Thymus (tissue), 11 donors: ENCODE results near the gene SMIM14. TPM values are rescaled to one million over a fixed set of nuclear protein-coding genes. Genes with fewer than 3 reads are reported as not detected.
"Not testable (repeated sequence)": the region's sequence is repeated elsewhere in the genome, so short reads cannot be mapped to it uniquely, and the experiment has no call there.

Experiments used
- DNase-seq, 9 donors: peaks; one replicate each; pipeline ENCODE4 v3.0.0-alpha.2; 2013; ENCODE audit warnings: low spot score in 9 of 9, low read depth in 6 of 9, missing footprints in 1 of 9
- H3K27ac ChIP-seq, 2 donors: one replicate each; pipeline ENCODE4 v1.5.1; 2013; ENCODE audit warnings: control low read depth in 1 of 2, low read depth in 1 of 2, low read length in 1 of 2, mild to moderate bottlenecking in 1 of 2, moderate library complexity in 1 of 2
- H3K27me3 ChIP-seq, 2 donors: one replicate each; pipeline ENCODE4 v1.5.1; 2013; ENCODE audit warnings: low read length in 1 of 2; ENCODE audit not compliant: control insufficient read depth in 2 of 2, insufficient read depth in 1 of 2
- H3K36me3 ChIP-seq, 2 donors: one replicate each; pipeline ENCODE4 v1.5.1; 2013; ENCODE audit warnings: low read length in 1 of 2, mild to moderate bottlenecking in 1 of 2, moderate library complexity in 1 of 2; ENCODE audit not compliant: control insufficient read depth in 2 of 2, insufficient read depth in 2 of 2
- H3K4me1 ChIP-seq, 2 donors: one replicate each; pipeline ENCODE4 v1.5.1; 2013; ENCODE audit warnings: low read length in 2 of 2; ENCODE audit not compliant: control insufficient read depth in 2 of 2, insufficient read depth in 2 of 2
- H3K4me3 ChIP-seq, 2 donors: one replicate each; pipeline ENCODE4 v1.5.1; 2013; ENCODE audit warnings: low read length in 2 of 2, control low read depth in 1 of 2, mild to moderate bottlenecking in 1 of 2
- H3K9me3 ChIP-seq, 2 donors: one replicate each; pipeline ENCODE4 v1.5.1; 2013; ENCODE audit warnings: low read length in 1 of 2, mild to moderate bottlenecking in 1 of 2; ENCODE audit not compliant: control insufficient read depth in 2 of 2, insufficient read depth in 1 of 2
- WGBS: extraction: QIAGEN DNeasy Blood & Tissue Kit; methylation state at CpG from one replicate; pipeline ENCODE4 v1.1.7; 2013; 5-methylcytosine and 5-hydroxymethylcytosine counted together
- polyA plus RNA-seq: library from polyadenylated mRNA; stranded (reverse); fragments of 200-250 nt; gene quantifications from one replicate; pipeline ENCODE4 v1.2.3, GENCODE V29; 2013
- total RNA-seq: library from RNA; stranded (reverse); fragments of 120-200 nt; gene quantifications from one replicate; pipeline ENCODE4 v1.2.4, GENCODE V29; 2013
- donor health status: healthy.

SMIM14 gene
- total and polyA plus RNA-seq, 2 donors, result 13.0 to 42.0 TPM

DNA sequence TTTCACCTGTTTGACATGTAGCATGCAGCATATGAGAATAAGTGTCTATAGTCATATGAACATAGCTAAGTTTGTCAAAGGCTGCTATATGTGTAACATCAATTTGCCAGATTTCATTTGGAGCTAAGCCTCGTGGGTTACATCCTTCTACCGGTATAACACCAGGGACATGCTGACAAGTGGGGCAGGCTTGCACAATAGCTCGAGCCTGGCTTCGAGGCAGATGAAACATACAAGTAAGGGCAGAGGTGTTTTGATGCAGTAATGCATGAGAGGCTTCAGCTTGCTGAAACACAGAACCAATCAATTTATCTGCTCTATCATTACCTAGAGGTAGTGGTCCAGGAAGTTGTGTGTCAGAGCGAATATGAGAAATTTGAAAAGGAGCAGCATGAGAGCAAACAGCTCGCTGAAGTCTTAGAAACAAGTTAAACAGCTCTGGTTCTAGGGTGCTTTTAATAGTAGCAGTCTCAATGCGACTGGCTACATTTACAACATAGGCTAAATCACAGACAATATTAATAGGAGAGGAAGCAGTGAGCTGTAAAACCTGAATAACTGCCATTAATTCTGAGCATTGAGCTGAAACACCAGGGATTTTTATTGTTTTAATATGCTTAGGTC is 96.6 kb downstream of the SMIM14 start:
- 89% methylated on average over 7 of the region's 7 CpGs for WGBS

DNA sequence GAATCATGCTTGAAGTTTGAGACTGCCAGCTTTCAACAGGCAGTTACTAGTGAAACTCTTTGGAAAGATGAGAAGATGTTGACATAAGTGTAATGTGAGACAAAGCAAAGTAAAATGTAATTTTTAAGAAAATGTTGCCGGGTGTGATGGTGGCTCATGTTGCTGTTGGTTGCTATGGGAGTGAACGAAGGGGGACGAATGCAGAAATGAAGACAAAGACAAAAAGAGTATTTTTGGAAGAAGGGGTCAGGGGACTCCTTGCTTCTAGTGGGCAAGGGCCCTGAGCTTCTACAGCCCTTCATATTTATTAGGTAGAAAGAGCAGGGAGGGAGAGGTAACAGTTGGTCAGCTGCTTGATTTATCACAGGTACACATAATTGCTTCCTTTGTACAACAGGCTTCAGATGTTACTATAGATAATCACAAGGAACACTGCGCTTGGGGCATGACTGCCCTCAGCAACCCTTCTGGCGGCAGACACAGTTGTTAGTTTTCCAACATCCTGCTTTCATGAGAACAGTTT is 99.5 kb downstream of the SMIM14 start:
- Histone ChIP-seq H3K36me3 (no peaks in the 10 kb centered on the region), H3K4me1 (no peaks in the 10 kb centered on the region), H3K27me3 (no peaks in the 10 kb centered on the region), H3K9me3 (no peaks in the 10 kb centered on the region), H3K27ac (no peak overlapping the region), H3K4me3 (no peak overlapping the region)
- no peak for DNase-seq
- 97% methylated on average over 5 of the region's 5 CpGs for WGBS

More for the DNA sequence above, 96.6 kb downstream of the SMIM14 start:
- DNase-seq, result no peak
- Histone ChIP-seq H3K27me3 (no peaks in the 10 kb centered on the region), H3K27ac (no peak overlapping the region), H3K36me3 (no peaks in the 10 kb centered on the region), H3K9me3 (no peaks in the 10 kb centered on the region), H3K4me1 (no peaks in the 10 kb centered on the region), H3K4me3 (no peak overlapping the region)

DNA sequence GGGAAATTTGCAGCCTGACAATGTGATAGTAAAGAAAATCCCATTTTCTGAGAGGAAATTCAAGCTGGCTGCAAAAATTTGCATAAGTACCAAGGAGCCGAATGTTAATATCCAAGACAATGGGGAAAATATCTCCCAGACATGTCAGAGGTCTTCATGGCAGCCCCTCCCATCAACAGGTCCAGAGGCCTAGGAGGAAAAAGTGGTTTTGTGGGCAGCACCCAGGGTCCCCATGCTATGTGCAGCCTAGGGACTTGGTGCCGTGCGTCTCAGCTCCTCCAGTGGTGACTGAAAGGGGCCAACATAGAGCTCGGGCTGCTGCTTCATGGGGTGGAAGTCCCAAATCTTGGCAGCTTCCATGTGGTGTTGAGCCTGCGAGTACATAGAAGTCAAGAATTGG is 105.1 kb downstream of the SMIM14 start:
- WGBS, result 98% methylated on average over 5 of the region's 5 CpGs
- Histone ChIP-seq H3K9me3 (peaks cover 0 to 14% of the 10 kb centered on the region in 2 donors), H3K36me3 (no peaks in the 10 kb centered on the region), H3K27ac (no peak overlapping the region), H3K27me3 (no peaks in the 10 kb centered on the region), H3K4me3 (no peak overlapping the region), H3K4me1 (no peaks in the 10 kb centered on the region)
- no peak for DNase-seq

DNA sequence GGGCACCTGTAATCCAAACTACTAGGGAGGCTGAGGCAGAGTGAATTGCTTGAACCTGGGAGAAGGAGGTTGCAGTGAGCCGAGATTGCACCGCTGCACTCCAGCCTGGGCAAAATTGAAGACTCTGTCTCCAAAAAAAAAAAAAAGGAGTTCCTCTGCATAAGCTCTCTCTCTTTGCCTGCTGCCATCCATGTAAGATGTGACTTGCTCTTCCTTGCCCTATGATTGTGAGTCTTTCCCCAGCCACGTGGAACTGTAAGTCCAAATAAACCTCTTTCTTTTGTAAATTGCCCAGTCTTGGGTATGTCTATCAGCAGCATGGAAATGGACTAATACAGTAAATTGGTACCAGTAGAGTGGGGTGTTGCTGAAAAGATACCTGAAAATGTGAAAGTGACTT is 106.4 kb downstream of the SMIM14 start:
- not testable (repeated sequence) for H3K4me3 ChIP-seq, DNase-seq, H3K27ac ChIP-seq, H3K27me3 ChIP-seq, H3K36me3 ChIP-seq, H3K4me1 ChIP-seq
- H3K9me3 ChIP-seq, result peaks cover 0 to 16% of the 10 kb centered on the region in 2 donors
- 96% methylated on average over 3 of the region's 3 CpGs for WGBS

DNA sequence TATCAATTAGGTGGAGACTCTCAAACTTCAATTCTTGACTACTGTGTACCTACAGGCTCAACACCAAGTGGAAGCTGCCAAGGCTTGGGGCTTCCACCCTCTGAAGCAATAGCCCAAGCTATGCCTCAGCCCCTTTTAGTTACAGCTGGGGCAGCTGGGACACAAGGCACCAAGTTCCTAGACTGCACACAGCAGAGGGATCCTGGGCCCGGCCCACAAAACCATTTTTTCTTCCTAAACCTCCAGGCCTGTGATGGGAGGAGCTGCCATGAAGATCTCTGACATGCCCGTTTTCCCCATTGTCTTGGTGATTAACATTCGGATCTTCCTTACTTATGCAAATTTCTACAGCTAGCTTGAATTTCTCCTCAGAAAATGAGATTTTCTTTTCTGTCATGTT is 108.0 kb downstream of the SMIM14 start:
- Histone ChIP-seq H3K27me3 (peaks cover 0 to 9% of the 10 kb centered on the region in 2 donors), H3K27ac (no peak overlapping the region), H3K4me3 (no peak overlapping the region), H3K4me1 (peaks cover 0 to 11% of the 10 kb centered on the region in 2 donors), H3K9me3 (peaks cover 0 to 16% of the 10 kb centered on the region in 2 donors), H3K36me3 (no peaks in the 10 kb centered on the region)
- WGBS, result 97% methylated on average over 3 of the region's 3 CpGs
- no peak for DNase-seq

DNA sequence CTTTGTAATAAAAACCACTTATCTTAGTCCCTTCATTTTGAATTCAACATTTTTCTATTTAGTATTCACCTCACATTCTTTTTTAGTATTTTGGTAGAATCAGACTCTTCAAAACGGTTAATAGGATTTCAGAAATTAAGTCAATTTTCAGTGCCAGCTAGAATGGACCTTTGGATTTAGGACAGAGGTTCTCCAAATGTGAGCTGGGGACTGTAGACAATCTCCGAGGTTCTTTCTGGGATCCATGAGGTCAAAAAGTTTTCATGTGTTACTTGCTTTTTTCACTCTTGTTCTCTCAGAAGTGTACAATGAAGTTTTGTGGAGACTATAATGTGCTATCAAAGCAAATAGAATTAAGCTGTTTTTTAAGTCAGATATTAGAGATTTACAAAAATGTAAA is 109.1 kb downstream of the SMIM14 start:
- peaks cover 0 to 9% of the 10 kb centered on the region in 2 donors for H3K27me3 ChIP-seq
- 97% methylated on average over 2 of the region's 2 CpGs for WGBS
- H3K9me3 ChIP-seq, result peaks cover 0 to 16% of the 10 kb centered on the region in 2 donors
- no peak for DNase-seq
- no peaks in the 10 kb centered on the region for H3K36me3 ChIP-seq
- H3K27ac ChIP-seq, result no peak overlapping the region
- H3K4me1 ChIP-seq, result peaks cover 0 to 11% of the 10 kb centered on the region in 2 donors
- no peak overlapping the region for H3K4me3 ChIP-seq

DNA sequence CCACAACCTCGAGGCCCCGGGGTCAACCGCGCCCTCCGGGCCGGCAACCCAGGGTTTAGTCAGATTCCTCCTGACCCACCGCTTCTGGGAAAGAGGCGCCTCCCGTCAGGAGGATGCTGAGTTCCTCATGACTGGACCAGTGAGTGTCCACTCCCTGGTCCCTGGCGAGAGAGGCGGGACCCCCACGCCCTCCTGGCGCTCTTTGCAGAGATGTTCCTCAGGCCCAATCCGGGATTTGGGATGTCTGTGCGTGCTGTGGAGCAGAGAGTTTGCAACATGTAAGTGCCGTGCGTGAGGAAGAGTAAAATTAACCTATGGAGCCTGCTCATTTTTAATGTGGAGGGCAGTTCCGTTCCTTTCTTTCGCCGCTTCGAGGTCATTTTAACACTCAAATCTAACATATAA is 110.6 kb downstream of the SMIM14 start:
- peak in 2 of 9 donors; percentile 2 to 10 for DNase-seq
- H3K36me3 ChIP-seq, result no peaks in the 10 kb centered on the region
- peak overlapping the region; percentile 55 to 69 for H3K27ac ChIP-seq
- peak overlapping the region; percentile 64 to 95 for H3K4me3 ChIP-seq
- H3K9me3 ChIP-seq, result peaks cover 0 to 16% of the 10 kb centered on the region in 2 donors
- H3K4me1 ChIP-seq, result peaks cover 0 to 11% of the 10 kb centered on the region in 2 donors
- H3K27me3 ChIP-seq, result peaks cover 0 to 9% of the 10 kb centered on the region in 2 donors
- WGBS, result 5% methylated on average over 21 of the region's 21 CpGs

DNA sequence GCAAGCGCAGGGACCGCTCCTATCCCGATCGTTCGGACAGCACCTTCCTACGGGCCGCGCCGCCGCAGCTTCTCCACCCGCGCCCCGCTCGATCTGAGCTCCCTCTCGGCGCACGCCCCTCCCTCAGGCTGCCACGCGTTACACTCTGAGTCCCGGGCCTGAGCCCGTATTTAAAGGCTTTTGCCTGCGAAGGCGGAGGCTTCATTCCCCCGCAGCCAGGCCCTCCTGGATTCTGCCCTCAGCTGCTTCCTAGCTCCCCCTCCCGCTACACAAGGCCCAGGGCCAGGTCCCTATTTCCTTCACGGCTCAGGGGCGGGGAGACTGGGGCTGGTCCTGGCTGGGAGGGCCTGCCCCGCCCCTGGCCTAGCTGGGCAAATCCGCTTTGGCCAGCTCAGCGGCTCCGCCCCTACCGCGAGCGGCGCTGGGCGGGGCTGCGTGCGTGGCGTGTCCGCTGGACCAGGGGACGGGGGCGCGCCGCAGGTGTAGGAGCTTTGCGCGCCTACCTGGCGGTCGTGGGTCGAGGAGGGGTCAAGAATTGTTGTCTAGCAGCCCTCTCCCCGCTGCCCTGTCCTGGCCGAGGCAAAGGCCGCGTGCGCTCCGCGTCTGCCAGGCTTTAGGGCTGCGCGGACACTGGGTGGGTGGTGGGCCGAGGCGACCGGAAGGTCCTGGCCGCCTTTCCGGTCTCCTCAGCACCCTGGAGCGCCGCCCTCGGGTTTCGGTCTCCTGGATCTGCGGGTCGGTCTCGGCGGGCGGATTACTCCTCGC is 111.2 kb downstream of the SMIM14 start, which contains the start of gene UGDH:
Gene UGDH (minus strand): TSS at position 144 of the 765 bp plus-strand sequence. CDS start 5,927 bp downstream, outside the sequence.
- H3K27ac ChIP-seq, result peak within 1 kb of the TSS; percentile 55 to 69
- no peaks in the 10 kb centered on the region for H3K36me3 ChIP-seq
- under 1% methylated on average over 73 of the region's 73 CpGs for WGBS
- H3K9me3 ChIP-seq, result peaks cover 0 to 16% of the 10 kb centered on the region in 2 donors
- peak; percentile 57 to 94 (median 84) for DNase-seq
- peak within 1 kb of the TSS; percentile 64 to 95 for H3K4me3 ChIP-seq
- H3K4me1 ChIP-seq, result peaks cover 0 to 11% of the 10 kb centered on the region in 2 donors
- H3K27me3 ChIP-seq, result peaks cover 0 to 9% of the 10 kb centered on the region in 2 donors

DNA sequence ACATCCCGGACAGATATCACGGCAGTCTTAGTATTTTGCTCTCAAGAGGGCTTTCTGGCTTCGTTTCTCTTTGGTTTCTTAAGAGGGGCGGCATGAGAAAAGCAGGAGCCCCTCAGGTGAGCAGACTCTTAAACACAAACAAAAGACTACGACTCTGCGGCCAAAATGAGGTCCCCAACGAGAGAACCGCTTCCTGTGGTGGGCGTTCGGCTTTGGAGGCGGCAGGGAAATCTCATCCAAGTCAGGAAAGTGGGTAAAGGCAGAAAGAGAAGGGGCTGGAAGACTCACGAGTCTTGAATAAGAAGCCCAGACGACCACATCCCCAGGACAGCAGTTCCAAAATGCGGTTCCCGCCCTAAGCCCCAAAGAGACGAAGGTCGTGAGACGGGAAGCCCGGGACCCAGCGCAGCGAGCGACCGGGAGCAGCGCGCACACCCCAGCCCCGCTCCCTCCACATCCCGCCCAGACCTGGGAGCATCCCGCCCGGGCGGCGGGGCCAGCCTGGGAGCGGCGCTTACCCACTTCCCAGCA is 111.8 kb downstream of the SMIM14 start:
- Histone ChIP-seq H3K36me3 (no peaks in the 10 kb centered on the region), H3K27me3 (peaks cover 0 to 9% of the 10 kb centered on the region in 2 donors), H3K27ac (peak overlapping the region; percentile 33 to 45), H3K4me1 (peaks cover 0 to 11% of the 10 kb centered on the region in 2 donors), H3K4me3 (peak overlapping the region; percentile 64 to 95), H3K9me3 (peaks cover 0 to 12% of the 10 kb centered on the region in 2 donors)
- under 1% methylated on average over 33 of the region's 33 CpGs for WGBS
- peak in 6 of 9 donors; percentile 8 to 51 (median 14) for DNase-seq
